HepG2 (cell line): Measurements from ENCODE around the gene MRPL20. TPM values are rescaled to one million over a fixed set of nuclear protein-coding genes. Genes with fewer than 3 reads are reported as not detected.

Source experiments
- ATAC-seq: fragments of 200-7000 bp; cut with Tn5 transposase; 3 replicates; pipeline ENCODE4 v1.9.1; 2020; ENCODE audit warnings: mild to moderate bottlenecking, moderate library complexity
- BruUV-seq: library from RNA; stranded (reverse); fragments of 400-500 nt; replicated peaks from 2 replicates; lab custom pipeline; 2021; lab: Mats Ljungman, UMichigan
- CTCF ChIA-PET: fragments of 300-600 bp; formaldehyde crosslinking; extraction: SDS; loops from one replicate; lab custom pipeline; 2021; ENCODE audit warnings: low total read pairs, inconsistent platforms, low intra/inter-chr PET ratio; lab: Yijun Ruan, JAX
- POLR2A ChIA-PET: fragments of 350-600 bp; sonication (Branson Sonifier 250); formaldehyde crosslinking; loops from one replicate; lab custom pipeline; 2020; ENCODE audit warnings: antibody characterized with exemption, inconsistent platforms; lab: Yijun Ruan, JAX
- DNase-seq: peaks from one replicate; pipeline ENCODE4 v3.0.0-alpha.2; 2015; ENCODE audit warnings: low spot score
- FAIRE-seq: peaks from 3 replicates; lab custom pipeline; 2011; peaks lifted over from hg19 to GRCh38; lab: Jason Lieb, UNC
- H2AFZ ChIP-seq: one replicate; pipeline ENCODE4 v1.6.1; 2011; ENCODE audit warnings: low read length, inconsistent platforms
- H3K27ac ChIP-seq: fragments of 300-600 bp; 3 replicates; pipeline ENCODE4 v1.8.0; 2011; ENCODE audit warnings: mixed run types, mild to moderate bottlenecking, mixed read lengths, low read length, inconsistent platforms; ENCODE audit not compliant: insufficient read depth; ENCODE audit errors: extremely low read length
- H3K27me3 ChIP-seq, 2 experiments: fragments of 200-600 bp in 1 of 2; 2 replicates in 1 of 2; 3 replicates in 1 of 2; pipeline versions ENCODE4 v1.6.0 to v1.8.0; 2011; ENCODE audit warnings: low read length in 2 of 2, mild to moderate bottlenecking in 2 of 2, moderate library complexity in 2 of 2, inconsistent platforms in 1 of 2; ENCODE audit not compliant: insufficient read depth in 2 of 2, control insufficient read depth in 1 of 2
- H3K36me3 ChIP-seq, 2 experiments: fragments of 200-600 bp in 1 of 2; replicated peaks in 1 of 2; 2 replicates in 1 of 2; 3 replicates in 1 of 2; pipeline versions ENCODE4 v1.5.1 to v1.8.0; 2011; ENCODE audit warnings: low read length in 2 of 2, inconsistent platforms in 1 of 2; ENCODE audit not compliant: insufficient read depth in 2 of 2, control insufficient read depth in 1 of 2
- H3K4me1 ChIP-seq: 2 replicates; pipeline ENCODE4 v1.5.1; 2012; ENCODE audit warnings: low read length, inconsistent platforms; ENCODE audit not compliant: insufficient read depth
- H3K4me2 ChIP-seq: 2 replicates; pipeline ENCODE4 v1.6.0; 2011; ENCODE audit warnings: low read depth, low read length, inconsistent platforms
- H3K4me3 ChIP-seq, 3 experiments: fragments of 200-600 bp in 1 of 3; sonication (generic), shearing (Covaris generic) in 1 of 3; replicated peaks in 1 of 3; 2 replicates each; pipeline ENCODE4 v1.5.1; 2011 to 2016; ENCODE audit warnings: low read length in 3 of 3, inconsistent platforms in 2 of 3, low read depth in 2 of 3, mild to moderate bottlenecking in 2 of 3, control low read depth in 1 of 3, mixed read lengths in 1 of 3; ENCODE audit not compliant: insufficient read depth in 1 of 3
- H3K79me2 ChIP-seq: one replicate; pipeline ENCODE4 v1.6.1; 2011; ENCODE audit warnings: low read length, inconsistent platforms; ENCODE audit not compliant: insufficient read depth
- H3K9ac ChIP-seq: 2 replicates; pipeline ENCODE4 v1.6.0; 2011; ENCODE audit warnings: mild to moderate bottlenecking, low read depth, low read length, inconsistent platforms; ENCODE audit not compliant: insufficient read depth
- H3K9me3 ChIP-seq: 2 replicates; pipeline ENCODE4 v1.5.1; 2012; ENCODE audit warnings: mild to moderate bottlenecking, low read length
- H4K20me1 ChIP-seq: 2 replicates; pipeline ENCODE4 v1.6.0; 2011; ENCODE audit warnings: inconsistent platforms, mild to moderate bottlenecking, low read length, moderate library complexity; ENCODE audit not compliant: insufficient read depth
- AFF4 ChIP-seq: sonication (generic); formaldehyde crosslinking; IDR thresholded peaks from 2 replicates; pipeline ENCODE4 v1.4.0; 2020; ENCODE audit warnings: missing genetic modification reagents
- ESRRA ChIP-seq: sonication (generic); formaldehyde crosslinking; IDR thresholded peaks from 2 replicates; pipeline ENCODE4 v1.5.1; 2020; ENCODE audit warnings: mild to moderate bottlenecking, low read depth, missing genetic modification reagents
- KAT8 ChIP-seq: IDR thresholded peaks from 2 replicates; pipeline ENCODE4 v1.6.1; 2016; ENCODE audit warnings: missing genetic modification reagents, missing compliant biosample characterization
- NPAS2 ChIP-seq: sonication (generic); formaldehyde crosslinking; IDR thresholded peaks from 2 replicates; pipeline ENCODE4 v1.8.0; 2022; ENCODE audit warnings: mild to moderate bottlenecking, missing genetic modification reagents, borderline replicate concordance
- PREB ChIP-seq: sonication (generic); formaldehyde crosslinking; IDR thresholded peaks from 2 replicates; pipeline ENCODE4 v1.4.0; 2020; ENCODE audit warnings: missing genetic modification reagents
- PRPF4 ChIP-seq: fragments of 200-400 bp; formaldehyde crosslinking; IDR thresholded peaks from 2 replicates; pipeline ENCODE4 v1.6.1; 2016; ENCODE audit warnings: low read length, low read depth; ENCODE audit not compliant: poor library complexity, severe bottlenecking
- SMAD3 ChIP-seq: sonication (generic); formaldehyde crosslinking; IDR thresholded peaks from 2 replicates; pipeline ENCODE4 v1.4.0; 2020; ENCODE audit warnings: missing genetic modification reagents
- SYNCRIP ChIP-seq: fragments of 200-400 bp; formaldehyde crosslinking; IDR thresholded peaks from 2 replicates; pipeline ENCODE4 v1.6.1; 2018; ENCODE audit warnings: mild to moderate bottlenecking, low read depth, low read length; ENCODE audit not compliant: insufficient read depth
- ZEB1 ChIP-seq: IDR thresholded peaks from 2 replicates; pipeline ENCODE4 v1.6.1; 2012; ENCODE audit warnings: mild to moderate bottlenecking, low read depth, inconsistent platforms; ENCODE audit not compliant: insufficient replicate concordance
- ZNF383 ChIP-seq: sonication (generic); formaldehyde crosslinking; IDR thresholded peaks from 2 replicates; pipeline ENCODE4 v1.4.0; 2020; ENCODE audit warnings: missing genetic modification reagents, mild to moderate bottlenecking, borderline replicate concordance
- ZNF44 ChIP-seq: sonication (generic); formaldehyde crosslinking; IDR thresholded peaks from 2 replicates; pipeline ENCODE4 v1.5.1; 2020; ENCODE audit warnings: mild to moderate bottlenecking, missing genetic modification reagents
- ZNF512B ChIP-seq: sonication (generic); formaldehyde crosslinking; IDR thresholded peaks from 2 replicates; pipeline ENCODE4 v1.5.1; 2020; ENCODE audit warnings: missing genetic modification reagents, mild to moderate bottlenecking, borderline replicate concordance
- ZNF737 ChIP-seq: sonication (generic); formaldehyde crosslinking; IDR thresholded peaks from 2 replicates; pipeline ENCODE4 v1.5.0; 2020; ENCODE audit warnings: missing genetic modification reagents, mild to moderate bottlenecking, borderline replicate concordance
- WGBS: methylation state at CpG from one replicate; pipeline ENCODE4 v1.1.6; 2017; ENCODE audit warnings: low lambda C conversion rate; 5-methylcytosine and 5-hydroxymethylcytosine counted together
- in situ Hi-C: cut with HindIII; loops from 2 replicates; pipeline ENCODE4 v1.10.0; 2017; ENCODE audit warnings: low pct_unique_long_range_greater_than_20kb; ENCODE audit not compliant: extremely low pct_ligation_motif_present
- intact Hi-C: fragments of 100-400 bp; cut with micrococcal nuclease; formaldehyde crosslinking; loops from one replicate; pipeline ENCODE4 v1.10.0; 2022; ENCODE audit not compliant: unreplicated experiment
- polyA plus RNA-seq, 8 experiments: library from polyadenylated mRNA; depleted of rRNA in 3 of 8; stranded (reverse) in 7 of 8; unstranded in 1 of 8; fragments of >200 nt; fragmentation: Illumina TruSeq in 4 of 8; extraction: Trizol in 4 of 8; gene quantifications; 2 replicates each; pipeline versions ENCODE4 v1.2.1 to v1.2.3, GENCODE V29; 2011 to 2016; ENCODE audit warnings: low read depth in 4 of 8, missing spikeins in 1 of 8, mixed read lengths in 1 of 8; ENCODE audit not compliant: insufficient read depth in 1 of 8
- total RNA-seq, 5 experiments: library from RNA; depleted of rRNA; stranded (reverse); fragments of >200 nt; fragmentation: Illumina TruSeq; extraction: Trizol; gene quantifications; 2 replicates each; pipeline ENCODE4 v1.2.3, GENCODE V29; 2016; ENCODE audit warnings: low read depth in 1 of 5

The MRPL20 gene
- total and polyA plus RNA-seq, 2 of the 13 experiments (the other 11 are each of a cell fraction or from before 2014, with no cell fraction given) = 59.2 to 127 TPM

- BruUV-seq = no TSS peak
- WGBS = 4% methylated on average over 19 of the region's 34 CpGs
- Histone ChIP-seq H3K27ac (peak overlapping the region; percentile 85), H3K9ac (peak overlapping the region; percentile 90), H3K79me2 (peaks cover 45% of the 10 kb centered on the region), H3K4me1 (peaks cover 56% of the 10 kb centered on the region), H3K4me2 (peak overlapping the region; percentile 94), H3K36me3 (peaks cover 10 to 42% of the 10 kb centered on the region in 2 experiments; a peak in 4 of 5 replicates), H3K4me3 (peak overlapping the region; percentile 75 to 95 (median 89)), H2AFZ (no peak overlapping the region), H3K9me3 (no peaks in the 10 kb centered on the region), H3K27me3 (no peaks in the 10 kb centered on the region), H4K20me1 (peaks cover 17% of the 10 kb centered on the region)
- ATAC-seq (peak; percentile 0; the same call in 2 of the 3 replicates), DNase-seq (no peak), FAIRE-seq (no peak)
- in situ Hi-C loops = loop anchor here (5.0 kb wide), 1 partner anchor 37 kb away; the partner anchor contains the start of gene VWA1
- intact Hi-C loops = loop anchor here (2.0 kb wide), 1 partner anchor 23 kb away; no protein-coding TSS in a partner anchor
- ChIA-PET CTCF (no interaction called here), POLR2A (interaction anchor here (0.7 to 12.4 kb wide), 15 partner anchors 8 to 111 kb away, joined by 3 to 355 read pairs (median 15); partner anchors contain the start of genes ANKRD65, ATAD3A, AURKAIP1 and DVL1)
- TF ChIP-seq AFF4 = no peak
- no peak for TF ChIP-seq NPAS2 (CRISPR knock-in tag)
- no peak for TF ChIP-seq SYNCRIP
- no peak for TF ChIP-seq ZEB1
- TF ChIP-seq ESRRA (CRISPR knock-in tag) = no peak
- TF ChIP-seq ZNF737 (CRISPR knock-in tag) = peak; percentile 36; the same call in 1 of the 2 replicates
- no peak for TF ChIP-seq PRPF4
- no peak for TF ChIP-seq SMAD3 (CRISPR knock-in tag)
- TF ChIP-seq ZNF383 (CRISPR knock-in tag) = 0 out of 2 replicates have a peak, but pooled peaks have one; percentile 36
- 0 out of 2 replicates have a peak, but pooled peaks have one; percentile 58 for TF ChIP-seq ZNF512B (CRISPR knock-in tag)
- TF ChIP-seq KAT8 = no peak
- no peak for TF ChIP-seq PREB
- TF ChIP-seq ZNF44 (CRISPR knock-in tag) = no peak
Observed at GRCh38 chr1:1399872-1400575, 7.1 kb downstream of the MRPL20 start.
